SK-MEL-5 (cell line): ENCODE data around the gene TNNI2. TPM values are rescaled to one million over a fixed set of nuclear protein-coding genes. Genes with fewer than 3 reads are reported as not detected.

Experiments used
- DNase-seq: peaks from one replicate; pipeline ENCODE4 v3.0.0-alpha.2; 2016; ENCODE audit warnings: low read depth, low spot score
- in situ Hi-C: cut with HindIII; loops from 2 replicates; pipeline ENCODE4 v1.10.0; 2016; ENCODE audit warnings: low sequenced_read_pairs, high pct_unique_total_duplicates, low pct_unique_long_range_greater_than_20kb
- total RNA-seq: library from RNA; depleted of rRNA; stranded (reverse); fragments of >200 nt; shearing (Covaris generic); gene quantifications from 2 replicates; pipeline ENCODE4 v1.2.3, GENCODE V29; 2014

The TNNI2 gene
- total RNA-seq, 1 experiment from 2014 or later: not detected

- in situ Hi-C loops: no loop called here
- DNase-seq: no peak
Observed at GRCh38 chr11:1830004-1830321, 8.8 kb upstream of the TNNI2 start.

GRCh38 chr11:1830322-1831223, 8.2 kb upstream of the TNNI2 start:
- no peak for DNase-seq
- in situ Hi-C loops: no loop called here

- no peak for DNase-seq
- in situ Hi-C loops: no loop called here
Observed at GRCh38 chr11:1831338-1832210, 7.2 kb upstream of the TNNI2 start.

DNA sequence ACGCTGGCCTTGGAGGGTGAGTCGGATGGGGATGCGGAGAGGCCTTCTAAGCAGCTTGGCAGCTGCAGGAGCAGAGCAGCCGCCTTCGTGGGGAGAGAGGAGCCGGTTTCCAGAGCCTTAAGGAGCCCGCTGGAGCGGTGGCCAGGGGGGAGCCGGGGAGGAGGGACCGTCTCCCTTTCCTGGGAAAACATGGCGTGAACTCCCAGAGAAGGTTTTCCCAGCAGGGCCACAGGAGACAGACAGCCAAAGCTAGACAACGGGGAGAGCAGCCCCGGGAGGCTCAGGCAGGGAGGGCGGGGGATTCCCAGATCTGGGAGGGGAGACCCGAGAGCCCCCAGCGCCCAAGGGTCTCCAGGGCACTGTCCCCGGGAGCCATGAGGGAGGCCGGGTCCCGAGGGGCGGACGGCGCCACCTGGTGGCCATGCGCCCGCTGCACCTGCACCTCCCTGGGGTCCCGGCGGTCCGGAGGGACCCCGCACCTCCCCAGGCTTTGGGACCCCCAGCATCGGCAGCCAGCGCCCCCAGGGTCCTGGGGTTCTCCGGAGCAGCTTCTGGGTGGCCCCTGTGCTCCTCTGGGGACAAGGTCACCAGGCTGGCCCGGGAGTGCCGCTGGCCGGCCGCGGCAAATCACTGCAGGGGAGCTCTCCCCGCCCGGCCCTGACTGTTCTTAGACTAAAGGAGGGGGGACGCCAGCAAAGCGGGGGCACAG, 6.4 kb upstream of the TNNI2 start:
- in situ Hi-C loops: no loop called here
- peak; percentile 24 for DNase-seq

GRCh38 chr11:1832920-1833295, 5.9 kb upstream of the TNNI2 start:
- in situ Hi-C loops: no loop called here
- no peak for DNase-seq

GRCh38 chr11:1834062-1834610, 4.6 kb upstream of the TNNI2 start:
- no peak for DNase-seq
- in situ Hi-C loops: no loop called here

DNA sequence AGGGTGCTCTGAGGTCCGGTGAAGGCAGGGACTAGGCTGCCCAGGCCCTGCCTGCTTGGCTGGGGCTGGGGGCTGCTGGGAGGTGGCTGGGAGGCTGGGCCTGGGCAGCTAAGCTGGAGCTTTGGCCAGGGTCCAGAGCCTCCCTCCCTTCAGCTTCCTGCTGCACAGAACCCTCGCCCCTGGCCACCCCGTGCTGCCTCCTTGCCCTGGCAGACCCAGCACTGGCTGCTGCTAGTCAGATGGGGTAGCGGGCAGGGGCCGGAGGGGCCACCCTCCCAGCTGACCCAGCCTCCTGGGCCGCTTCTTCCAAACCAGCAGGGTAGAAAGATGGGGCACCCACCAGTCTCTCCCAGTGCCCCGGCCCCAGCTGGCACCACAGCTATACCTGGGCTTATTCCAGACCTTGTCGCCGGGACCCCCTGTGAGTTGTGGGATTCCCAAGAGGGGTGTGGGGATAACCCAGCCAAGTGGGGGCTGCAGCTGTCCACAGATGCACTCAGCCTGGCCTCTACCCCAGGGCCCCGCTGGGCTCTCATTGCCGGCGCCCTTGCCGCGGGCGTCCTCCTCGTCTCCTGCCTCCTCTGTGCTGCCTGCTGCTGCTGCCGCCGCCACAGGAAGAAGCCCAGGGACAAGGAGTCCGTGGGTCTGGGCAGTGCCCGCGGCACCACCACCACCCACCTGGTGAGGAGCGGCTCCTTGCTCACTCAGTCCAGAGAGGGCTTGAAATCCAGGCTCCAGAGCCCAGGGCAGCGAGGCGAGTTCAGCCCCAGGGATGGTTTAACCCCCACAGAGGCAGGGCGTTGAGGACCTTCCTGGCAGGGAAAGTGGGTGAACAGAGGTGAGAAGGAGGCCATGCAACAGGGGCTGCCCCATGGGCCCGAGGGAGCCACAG, 3.8 kb upstream of the TNNI2 start, which contains the start of gene SYT8:
Gene SYT8 (plus strand): TSS at position 212 of the 892 bp plus-strand sequence. CDS start 116 bp downstream, at position 328.
- DNase-seq: no peak

DNA sequence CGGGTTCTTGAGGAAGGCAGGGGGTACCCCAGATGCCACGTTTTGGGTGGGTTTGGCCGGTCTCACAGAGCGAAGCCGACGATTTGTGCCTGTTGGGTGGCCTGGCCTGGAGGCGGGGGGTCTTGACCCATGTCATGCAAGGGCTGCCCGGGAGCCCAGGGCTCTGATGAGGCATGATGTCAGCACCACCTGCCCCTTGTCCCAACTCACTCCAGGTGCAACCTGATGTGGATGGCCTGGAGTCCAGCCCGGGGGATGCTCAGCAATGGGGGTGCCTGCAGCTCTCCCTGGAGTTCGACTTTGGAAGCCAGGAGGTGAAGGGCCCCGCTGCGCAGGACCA, 3.1 kb upstream of the TNNI2 start:
- no peak for DNase-seq
- in situ Hi-C loops: no loop called here

More for the DNA sequence above, 3.8 kb upstream of the TNNI2 start, which contains the start of gene SYT8:
- in situ Hi-C loops: no loop called here

GRCh38 chr11:1836011-1836945, 2.5 kb upstream of the TNNI2 start:
- no peak for DNase-seq
- in situ Hi-C loops: no loop called here

GRCh38 chr11:1837171-1838076, 1.4 kb upstream of the TNNI2 start:
- in situ Hi-C loops: no loop called here
- peak; percentile 52 for DNase-seq

DNA sequence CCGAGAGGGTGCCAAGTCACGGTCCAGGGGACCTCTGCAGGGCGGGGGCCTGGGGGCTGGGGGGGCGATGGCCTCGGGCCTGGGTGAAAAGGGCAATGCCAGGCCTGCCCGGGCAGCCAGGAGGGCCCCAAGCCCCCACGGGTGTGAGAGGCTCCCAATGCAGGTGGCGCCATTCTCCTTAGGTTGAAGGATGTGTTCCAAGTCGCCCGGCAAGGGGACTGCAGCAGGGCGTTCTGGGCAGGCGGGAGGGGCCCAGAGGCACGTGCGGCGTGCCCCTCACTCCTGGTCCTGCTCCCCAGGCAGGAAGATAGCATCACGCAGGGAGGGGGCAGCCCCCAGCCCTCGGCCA, 730 bp upstream of the TNNI2 start:
- in situ Hi-C loops: no loop called here
- DNase-seq: no peak

- DNase-seq: no peak
- in situ Hi-C loops: no loop called here
Observed at GRCh38 chr11:1839204-1839923, 583 bp downstream of the TNNI2 start.

- DNase-seq: no peak
- in situ Hi-C loops: no loop called here
Observed at GRCh38 chr11:1839924-1840779, 1.4 kb downstream of the TNNI2 start.
